Measurements from ENCODE around the gene BICRAL. TPM values are rescaled to one million over a fixed set of nuclear protein-coding genes. Genes with fewer than 3 reads are reported as not detected.

The BICRAL gene
- total RNA-seq, 1 donor from 2014 or later: 9.2 TPM

- peak overlapping the region; percentile 7 for H3K27ac Mint-ChIP-seq (ENCODE audit: unreplicated experiment)
- H3K27me3 Mint-ChIP-seq (ENCODE audit: unreplicated experiment): peaks cover 9% of the 10 kb centered on the region
- H3K4me3 Mint-ChIP-seq (ENCODE audit: unreplicated experiment): no peak overlapping the region
- peaks cover 4% of the 10 kb centered on the region for H3K36me3 Mint-ChIP-seq (ENCODE audit: low read depth, unreplicated experiment)
- peaks cover 20% of the 10 kb centered on the region for H3K4me1 Mint-ChIP-seq (ENCODE audit: unreplicated experiment)
- TF ChIP-seq CTCF (IDR thresholded peaks at IDR 0.05; ENCODE audit: unreplicated experiment): no peak
- H3K9me3 Mint-ChIP-seq (ENCODE audit: unreplicated experiment): no peaks in the 10 kb centered on the region
- DNase-seq (ENCODE audit: low spot score): no peak
These were observed 39.5 kb upstream of the BICRAL start for GRCh38 chr6:42742116-42742894.

- Mint-ChIP-seq H3K27me3 (ENCODE audit: unreplicated experiment) (peaks cover 11% of the 10 kb centered on the region), H3K9me3 (ENCODE audit: unreplicated experiment) (no peaks in the 10 kb centered on the region), H3K36me3 (ENCODE audit: low read depth, unreplicated experiment) (peaks cover 4% of the 10 kb centered on the region), H3K27ac (ENCODE audit: unreplicated experiment) (peak overlapping the region; percentile 45), H3K4me3 (ENCODE audit: unreplicated experiment) (peak overlapping the region; percentile 100), H3K4me1 (ENCODE audit: unreplicated experiment) (peaks cover 22% of the 10 kb centered on the region)
- DNase-seq (ENCODE audit: low spot score): no peak
- TF ChIP-seq CTCF (IDR thresholded peaks at IDR 0.05; ENCODE audit: unreplicated experiment): no peak
These were observed 37.4 kb upstream of the BICRAL start for GRCh38 chr6:42744351-42744893.

- H3K4me1 Mint-ChIP-seq (ENCODE audit: unreplicated experiment): peaks cover 22% of the 10 kb centered on the region
- peaks cover 11% of the 10 kb centered on the region for H3K27me3 Mint-ChIP-seq (ENCODE audit: unreplicated experiment)
- H3K27ac Mint-ChIP-seq (ENCODE audit: unreplicated experiment): peak overlapping the region; percentile 36
- peaks cover 4% of the 10 kb centered on the region for H3K36me3 Mint-ChIP-seq (ENCODE audit: low read depth, unreplicated experiment)
- no peak for TF ChIP-seq CTCF (IDR thresholded peaks at IDR 0.05; ENCODE audit: unreplicated experiment)
- no peaks in the 10 kb centered on the region for H3K9me3 Mint-ChIP-seq (ENCODE audit: unreplicated experiment)
- DNase-seq (ENCODE audit: low spot score): peak; percentile 22
- peak overlapping the region; percentile 100 for H3K4me3 Mint-ChIP-seq (ENCODE audit: unreplicated experiment)
These were observed 36.7 kb upstream of the BICRAL start for GRCh38 chr6:42745083-42745639.

- TF ChIP-seq CTCF (IDR thresholded peaks at IDR 0.05; ENCODE audit: unreplicated experiment): no peak
- H3K36me3 Mint-ChIP-seq (ENCODE audit: low read depth, unreplicated experiment): peaks cover 4% of the 10 kb centered on the region
- H3K27me3 Mint-ChIP-seq (ENCODE audit: unreplicated experiment): peaks cover 11% of the 10 kb centered on the region
- DNase-seq (ENCODE audit: low spot score): peak; percentile 88
- H3K4me1 Mint-ChIP-seq (ENCODE audit: unreplicated experiment): peaks cover 22% of the 10 kb centered on the region
- H3K9me3 Mint-ChIP-seq (ENCODE audit: unreplicated experiment): no peaks in the 10 kb centered on the region
- peak within 1 kb of the TSS; percentile 100 for H3K4me3 Mint-ChIP-seq (ENCODE audit: unreplicated experiment)
- peak within 1 kb of the TSS; percentile 100 for H3K27ac Mint-ChIP-seq (ENCODE audit: unreplicated experiment)
These were observed 36.0 kb upstream of the BICRAL start, which contains the start of gene TBCC for GRCh38 chr6:42745640-42746462. TBCC (minus strand) TSS chr6:42746103; CDS start chr6:42746073, 30 bp downstream.

Measured in endothelial cell (in vitro differentiated cells).